HG03439 (cell line): Measurements from ENCODE around the gene SLC30A9.

Experiments used
- ATAC-seq: cut with Tn5 transposase; IDR thresholded peaks from one replicate; pipeline ENCODE4 v1.9.1; 2021; ENCODE audit warnings: mild to moderate bottlenecking, moderate library complexity; ENCODE audit not compliant: unreplicated experiment

The SLC30A9 gene

GRCh38 chr4:42132099-42132498 is 141.8 kb downstream of the SLC30A9 start:
- no peak for ATAC-seq

- ATAC-seq = no peak
These were observed 142.7 kb downstream of the SLC30A9 start for GRCh38 chr4:42133006-42133405.

GRCh38 chr4:42136371-42136770 is 146.0 kb downstream of the SLC30A9 start:
- ATAC-seq = no peak
